Measurements from ENCODE around the gene UQCR11. TPM values are rescaled to one million over a fixed set of nuclear protein-coding genes. Genes with fewer than 3 reads are reported as not detected.

The UQCR11 gene
- total and polyA plus RNA-seq, 8 donors: 32.2 to 659 (median 153) TPM

- no peaks in the 10 kb centered on the region for H3K27me3 ChIP-seq
- no peak for TF ChIP-seq EP300 (IDR thresholded peaks at IDR 0.05)
- no peak for TF ChIP-seq CTCF (IDR thresholded peaks at IDR 0.05)
- TF ChIP-seq POLR2A (IDR thresholded peaks at IDR 0.05): no peak
- peaks cover 0 to 5% (median 0%) of the 10 kb centered on the region in 4 donors for H3K9me3 ChIP-seq
- WGBS, 5 donors: 92 to 93% (median 93%) methylated on average over 19 of the region's 19 CpGs
- peaks cover 0 to 13% (median 6%) of the 10 kb centered on the region in 4 donors for H3K4me1 ChIP-seq
- intact Hi-C loops (cut with DNase I; ENCODE audit: low total_unique reads): no loop called here
- no peak for DNase-seq
- H3K27ac ChIP-seq: no peak overlapping the region
- H3K4me3 ChIP-seq: no peak overlapping the region
- H3K36me3 ChIP-seq: peaks cover 22 to 91% (median 82%) of the 10 kb centered on the region in 4 donors
Observed at GRCh38 chr19:1634242-1634937, 29.1 kb upstream of the UQCR11 start.

- Histone ChIP-seq H3K36me3 (peaks cover 19 to 81% (median 71%) of the 10 kb centered on the region in 4 donors), H3K9me3 (peaks cover 0 to 5% (median 0%) of the 10 kb centered on the region in 4 donors), H3K4me3 (no peak overlapping the region), H3K4me1 (peaks cover 0 to 13% (median 6%) of the 10 kb centered on the region in 4 donors), H3K27ac (no peak overlapping the region), H3K27me3 (no peaks in the 10 kb centered on the region)
- 79 to 87% (median 87%) methylated on average over 8 to 11 of the region's 11 CpGs for WGBS, 5 donors
- no peak for TF ChIP-seq POLR2AphosphoS5 (IDR thresholded peaks at IDR 0.05)
- TF ChIP-seq CTCF (IDR thresholded peaks at IDR 0.05): no peak
- no peak for TF ChIP-seq POLR2A (IDR thresholded peaks at IDR 0.05)
- TF ChIP-seq EP300 (IDR thresholded peaks at IDR 0.05): no peak
- no peak for DNase-seq
- intact Hi-C loops (cut with DNase I; ENCODE audit: low total_unique reads): no loop called here
Observed at GRCh38 chr19:1633269-1633826, 28.1 kb upstream of the UQCR11 start.

- H3K4me3 ChIP-seq: no peak overlapping the region
- peaks cover 0 to 5% (median 0%) of the 10 kb centered on the region in 4 donors for H3K9me3 ChIP-seq
- no peak overlapping the region for H3K27ac ChIP-seq
- H3K4me1 ChIP-seq: peaks cover 0 to 13% (median 6%) of the 10 kb centered on the region in 4 donors
- TF ChIP-seq EP300 (IDR thresholded peaks at IDR 0.05): no peak
- TF ChIP-seq POLR2AphosphoS5 (IDR thresholded peaks at IDR 0.05): no peak
- TF ChIP-seq CTCF (IDR thresholded peaks at IDR 0.05): no peak
- no peak for TF ChIP-seq POLR2A (IDR thresholded peaks at IDR 0.05)
- 60 to 95% (median 72%) methylated on average over 9 to 26 of the region's 26 CpGs for WGBS, 5 donors
- H3K36me3 ChIP-seq: peaks cover 17 to 76% (median 65%) of the 10 kb centered on the region in 4 donors
- DNase-seq: peak in 1 of 2 donors; percentile 66
- intact Hi-C loops (cut with DNase I; ENCODE audit: low total_unique reads): no loop called here
- no peaks in the 10 kb centered on the region for H3K27me3 ChIP-seq
Observed at GRCh38 chr19:1632462-1633268, 27.4 kb upstream of the UQCR11 start.

GRCh38 chr19:1631557-1632100 is 26.4 kb upstream of the UQCR11 start:
- Histone ChIP-seq H3K27me3 (no peaks in the 10 kb centered on the region), H3K9me3 (peaks cover 0 to 5% (median 0%) of the 10 kb centered on the region in 4 donors), H3K4me3 (no peak overlapping the region), H3K4me1 (peaks cover 0 to 13% (median 6%) of the 10 kb centered on the region in 4 donors), H3K36me3 (peaks cover 17 to 73% (median 62%) of the 10 kb centered on the region in 4 donors), H3K27ac (no peak overlapping the region)
- WGBS, 5 donors: 76 to 95% (median 93%) methylated on average over 3 to 31 of the region's 31 CpGs
- no peak for DNase-seq
- intact Hi-C loops (cut with DNase I; ENCODE audit: low total_unique reads): no loop called here
- no peak for TF ChIP-seq POLR2AphosphoS5 (IDR thresholded peaks at IDR 0.05)
- no peak for TF ChIP-seq EP300 (IDR thresholded peaks at IDR 0.05)
- no peak for TF ChIP-seq CTCF (IDR thresholded peaks at IDR 0.05)
- no peak for TF ChIP-seq POLR2A (IDR thresholded peaks at IDR 0.05)

Data from stomach (tissue), 9 donors.